IPS-18c (cell line): ENCODE results near the gene ATP5F1C.
"Not testable (repeated sequence)": the region's sequence is repeated elsewhere in the genome, so short reads cannot be mapped to it uniquely, and the experiment has no call there.

Source experiments
- H3K4me3 ChIP-seq: 2 replicates; pipeline ENCODE4 v1.7.0; 2013; ENCODE audit warnings: low read depth, mild to moderate bottlenecking, low read length, moderate library complexity; ENCODE audit not compliant: insufficient read depth
- H3K9me3 ChIP-seq: one replicate; pipeline ENCODE4 v1.6.1; 2013; ENCODE audit warnings: mild to moderate bottlenecking, low read length, moderate library complexity; ENCODE audit not compliant: control insufficient read depth, insufficient read depth

ATP5F1C gene

DNA sequence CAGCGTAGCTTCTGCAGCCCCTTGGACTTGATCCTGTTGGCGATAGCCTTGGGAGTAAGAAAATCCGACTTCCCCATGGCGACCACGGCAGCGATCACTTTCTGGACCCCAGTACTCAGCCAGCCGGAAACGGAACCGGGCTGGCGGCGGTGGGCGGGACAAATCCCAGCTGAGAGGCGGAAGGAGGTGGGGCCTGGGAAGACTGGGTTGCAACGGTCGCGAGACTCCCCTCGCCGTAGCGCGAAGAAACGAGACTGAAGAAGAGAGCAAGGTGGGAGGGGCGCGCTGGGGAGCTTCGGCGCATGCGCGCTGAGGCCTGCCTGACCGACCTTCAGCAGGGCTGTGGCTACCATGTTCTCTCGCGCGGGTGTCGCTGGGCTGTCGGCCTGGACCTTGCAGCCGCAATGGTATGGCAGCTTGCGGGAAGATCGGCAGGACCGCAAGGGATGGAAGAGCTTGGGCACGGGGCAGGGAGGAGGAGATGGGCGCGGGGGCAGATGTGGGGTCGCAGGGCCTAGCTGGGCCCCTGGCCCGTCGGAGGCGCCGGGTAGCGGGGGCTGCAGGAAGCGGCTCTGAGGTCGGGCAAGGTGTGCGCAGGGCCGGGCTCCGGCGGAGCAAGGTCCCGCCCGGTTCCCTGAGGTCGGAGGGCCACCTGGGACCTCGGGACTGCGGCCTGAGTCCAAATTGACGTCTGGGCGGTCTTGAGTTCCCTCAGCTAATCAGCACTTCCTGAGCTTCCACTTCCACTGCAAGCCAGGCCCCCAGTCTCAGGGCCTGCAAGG, at the start of gene ATP5F1C, which contains the start of gene KIN:
ATP5F1C (plus strand) TSS at position 321 of the 782 bp plus-strand sequence; CDS start at position 352, 31 bp downstream.
KIN (minus strand) TSS at position 137 of the 782 bp plus-strand sequence; CDS start at position 77, 60 bp downstream.
- H3K9me3 ChIP-seq: no peaks in the 10 kb centered on the region
- peak within 1 kb of the TSS; percentile 99 for H3K4me3 ChIP-seq

DNA sequence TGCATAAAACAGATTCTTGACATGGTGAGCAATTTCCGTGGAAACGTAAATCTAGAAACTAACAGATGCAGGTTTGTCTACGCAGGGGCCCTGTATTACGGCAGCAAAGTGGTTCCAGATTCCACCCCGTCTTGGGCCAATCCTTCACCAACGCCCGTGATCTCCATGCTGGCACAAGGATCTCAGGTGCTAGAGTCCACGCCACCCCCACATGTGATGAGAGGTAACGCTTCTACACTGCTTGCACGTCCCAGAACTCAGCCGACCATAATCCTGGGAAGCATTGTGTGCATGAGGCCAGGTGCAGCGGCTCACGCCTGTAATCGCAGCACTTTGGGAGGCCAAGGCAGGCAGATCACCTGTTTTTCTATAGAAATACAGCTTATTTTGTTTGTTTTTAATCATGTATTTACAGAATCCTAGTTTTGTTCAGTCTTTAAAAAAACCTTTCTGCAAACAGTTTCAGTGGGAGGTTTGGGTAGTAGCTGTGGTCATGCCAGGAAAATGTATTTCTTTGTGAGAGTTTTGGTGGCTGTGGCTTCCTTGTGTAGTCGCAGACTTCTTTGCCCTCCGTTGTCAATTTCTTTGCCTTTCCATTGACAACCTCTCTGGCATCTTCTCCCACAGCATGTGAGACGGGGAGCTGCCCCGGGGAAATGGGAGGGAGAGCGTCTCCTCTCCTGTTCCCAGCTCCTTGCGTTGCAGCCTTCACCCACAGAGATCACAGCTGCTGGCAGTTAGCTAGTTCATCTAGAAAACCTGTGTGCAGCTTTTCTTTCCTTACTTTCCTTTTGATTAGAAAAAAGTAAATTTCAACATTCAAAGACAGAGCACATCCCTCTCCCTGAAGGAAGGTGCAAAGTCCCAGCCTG, 49.2 kb upstream of the ATP5F1C start:
- H3K9me3 ChIP-seq: no peaks in the 10 kb centered on the region

DNA sequence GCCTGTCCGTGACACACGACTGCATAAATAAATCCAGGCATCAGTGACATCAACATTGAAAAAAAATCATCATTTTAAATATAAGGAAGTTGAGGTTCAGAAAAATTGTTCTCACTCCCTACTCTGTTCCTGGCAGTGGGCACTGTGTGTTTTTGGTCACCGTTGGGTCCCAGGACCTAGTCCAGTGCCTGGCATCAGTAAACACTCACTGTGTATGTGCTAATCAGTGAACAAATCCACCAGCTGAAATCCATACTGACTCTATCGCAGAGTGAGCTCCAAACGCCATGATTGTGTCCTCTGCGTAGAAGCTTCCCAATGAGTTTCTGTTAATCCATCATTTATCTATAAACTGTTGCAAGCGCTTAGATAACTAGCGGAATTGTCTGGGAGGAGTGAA, 43.7 kb upstream of the ATP5F1C start:
- H3K9me3 ChIP-seq: no peaks in the 10 kb centered on the region
- no peak overlapping the region for H3K4me3 ChIP-seq

More for the DNA sequence above, 49.2 kb upstream of the ATP5F1C start:
- H3K4me3 ChIP-seq: no peak overlapping the region

DNA sequence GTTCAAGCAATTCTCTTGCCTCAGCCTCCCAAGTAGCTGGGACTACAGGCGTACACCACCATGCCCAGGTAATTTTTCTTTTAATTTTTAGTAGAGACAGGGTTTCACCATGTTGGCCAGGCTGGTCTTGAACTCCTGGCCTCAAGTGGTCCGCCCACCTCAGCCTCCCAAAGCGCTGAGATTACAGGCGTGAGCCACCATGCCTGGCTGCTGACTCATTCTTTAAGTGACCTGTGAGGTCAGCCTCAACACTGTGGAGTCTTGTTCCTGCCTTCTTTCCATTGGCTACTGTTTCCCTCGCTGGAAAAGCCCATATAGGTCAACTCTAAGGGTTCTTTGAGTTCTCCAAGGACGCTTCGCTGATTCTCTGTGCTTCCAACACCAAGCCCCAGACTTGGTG, 39.3 kb upstream of the ATP5F1C start:
- not testable (repeated sequence) for H3K4me3 ChIP-seq, H3K9me3 ChIP-seq

DNA sequence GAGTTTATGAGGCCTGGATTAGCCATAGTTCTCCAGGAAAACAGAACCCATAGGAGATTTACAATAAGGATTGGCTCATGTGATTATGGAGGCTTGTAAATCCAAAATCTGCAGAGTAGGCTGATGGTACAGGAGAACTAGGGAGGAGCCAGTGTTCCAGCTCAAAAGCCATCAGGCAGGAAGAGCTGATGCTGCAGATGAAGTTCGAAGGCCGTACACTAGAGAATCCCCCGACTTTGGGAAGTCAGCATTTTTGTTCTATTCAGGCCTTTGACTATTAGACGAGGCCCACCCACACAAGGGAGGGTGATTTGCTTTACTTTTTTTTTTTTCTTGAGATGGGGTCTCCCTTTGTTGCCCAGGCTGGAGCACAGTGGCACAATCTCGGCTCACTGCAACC, 37.8 kb upstream of the ATP5F1C start:
- Histone ChIP-seq H3K9me3 (no peaks in the 10 kb centered on the region), H3K4me3 (no peak overlapping the region)

DNA sequence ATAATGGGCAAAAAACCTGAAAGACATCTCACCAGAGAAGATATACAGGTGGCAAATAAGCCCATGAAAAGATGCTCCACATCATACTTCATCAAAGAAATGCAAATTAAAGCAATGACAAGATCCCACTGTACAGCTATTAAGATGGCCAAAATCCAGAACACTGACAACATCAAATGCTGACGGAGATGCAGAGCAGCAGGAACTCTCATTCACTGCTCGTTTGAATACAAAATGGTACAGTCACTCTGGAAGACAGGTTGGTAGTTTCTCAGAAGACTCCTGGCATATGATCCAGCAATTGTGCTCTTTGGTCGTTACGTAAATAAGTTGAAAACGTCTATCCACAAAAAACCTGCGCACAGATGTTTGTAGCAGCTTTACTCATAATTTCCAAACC, 35.7 kb upstream of the ATP5F1C start:
- no peaks in the 10 kb centered on the region for H3K9me3 ChIP-seq

GRCh38 chr10:7755103-7755502, 32.9 kb upstream of the ATP5F1C start:
- H3K9me3 ChIP-seq: no peaks in the 10 kb centered on the region
- no peak overlapping the region for H3K4me3 ChIP-seq

More for the DNA sequence above, 35.7 kb upstream of the ATP5F1C start:
- no peak overlapping the region for H3K4me3 ChIP-seq

- H3K4me3 ChIP-seq: no peak overlapping the region
- no peaks in the 10 kb centered on the region for H3K9me3 ChIP-seq
Measured at GRCh38 chr10:7756360-7756992, 31.5 kb upstream of the ATP5F1C start.

- Histone ChIP-seq H3K4me3 (no peak overlapping the region), H3K9me3 (no peaks in the 10 kb centered on the region)
Measured at GRCh38 chr10:7763929-7764328, 24.0 kb upstream of the ATP5F1C start.

- Histone ChIP-seq H3K4me3 (no peak overlapping the region), H3K9me3 (no peaks in the 10 kb centered on the region)
Measured at GRCh38 chr10:7766241-7766640, 21.7 kb upstream of the ATP5F1C start.

DNA sequence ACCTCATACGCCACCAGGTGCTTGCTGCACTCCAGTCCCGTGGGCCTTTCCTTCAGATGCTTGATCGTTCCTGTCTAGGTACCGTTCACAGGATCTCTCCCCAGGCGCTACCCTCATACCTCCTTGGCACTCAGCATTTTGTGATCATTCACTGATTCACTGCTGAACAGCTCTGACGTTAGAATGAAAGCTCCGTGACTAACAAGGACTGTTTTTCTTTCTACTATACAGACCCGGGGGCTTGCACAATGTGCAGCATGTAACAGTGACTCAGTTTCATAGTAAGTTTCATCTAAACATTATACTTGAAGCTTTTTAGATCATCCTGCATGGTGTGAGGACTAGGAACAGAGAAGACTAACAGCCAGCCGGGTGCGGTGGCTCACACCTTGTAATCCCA, 20.8 kb upstream of the ATP5F1C start:
- Histone ChIP-seq H3K4me3 (no peak overlapping the region), H3K9me3 (no peaks in the 10 kb centered on the region)

DNA sequence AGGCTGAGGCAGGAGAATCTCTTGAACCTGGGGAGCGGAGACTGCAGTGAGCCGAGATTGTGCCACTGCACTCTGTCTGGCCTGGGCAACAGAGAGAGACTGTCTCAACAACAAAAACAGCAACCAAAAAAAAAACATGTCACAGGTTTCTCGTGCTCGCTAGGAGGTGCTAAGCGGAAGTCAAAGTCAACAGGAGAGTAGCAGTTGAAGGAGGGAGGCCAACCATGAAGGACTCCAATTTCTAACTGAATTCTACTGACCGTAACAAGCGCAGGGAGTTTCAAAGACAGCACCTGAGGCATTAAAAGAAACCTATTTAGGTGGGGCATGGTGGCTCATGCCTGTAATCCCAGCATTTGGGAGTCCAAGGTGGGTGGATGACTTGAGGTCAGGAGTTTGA, 19.6 kb upstream of the ATP5F1C start:
- no peaks in the 10 kb centered on the region for H3K9me3 ChIP-seq
- H3K4me3 ChIP-seq: no peak overlapping the region

- Histone ChIP-seq H3K9me3 (no peaks in the 10 kb centered on the region), H3K4me3 (no peak overlapping the region)
Measured at GRCh38 chr10:7773845-7774801, 13.9 kb upstream of the ATP5F1C start.

GRCh38 chr10:7776777-7777176, 11.2 kb upstream of the ATP5F1C start:
- no peak overlapping the region for H3K4me3 ChIP-seq

DNA sequence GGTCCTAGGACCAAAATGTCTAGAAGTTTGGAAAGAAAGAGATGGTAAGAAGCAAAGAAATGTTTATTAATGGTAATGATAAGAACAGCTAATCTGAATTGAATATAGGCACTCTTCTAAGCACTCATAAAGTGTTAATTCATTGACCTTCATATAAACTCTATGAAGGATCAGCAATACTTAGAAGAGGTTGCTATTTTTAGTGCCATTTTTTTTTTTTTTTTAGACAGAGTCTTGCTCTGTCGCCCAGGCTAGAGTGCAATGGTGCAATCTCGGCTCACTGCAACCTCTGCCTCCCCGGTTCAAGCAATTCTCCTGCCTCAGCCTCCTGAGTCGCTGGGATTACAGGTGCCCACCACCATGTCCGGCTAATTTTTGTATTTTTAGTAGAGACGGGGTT, 5.8 kb upstream of the ATP5F1C start:
- not testable (repeated sequence) for H3K9me3 ChIP-seq, H3K4me3 ChIP-seq

More at GRCh38 chr10:7776777-7777176, 11.2 kb upstream of the ATP5F1C start:
- H3K9me3 ChIP-seq: no peaks in the 10 kb centered on the region

DNA sequence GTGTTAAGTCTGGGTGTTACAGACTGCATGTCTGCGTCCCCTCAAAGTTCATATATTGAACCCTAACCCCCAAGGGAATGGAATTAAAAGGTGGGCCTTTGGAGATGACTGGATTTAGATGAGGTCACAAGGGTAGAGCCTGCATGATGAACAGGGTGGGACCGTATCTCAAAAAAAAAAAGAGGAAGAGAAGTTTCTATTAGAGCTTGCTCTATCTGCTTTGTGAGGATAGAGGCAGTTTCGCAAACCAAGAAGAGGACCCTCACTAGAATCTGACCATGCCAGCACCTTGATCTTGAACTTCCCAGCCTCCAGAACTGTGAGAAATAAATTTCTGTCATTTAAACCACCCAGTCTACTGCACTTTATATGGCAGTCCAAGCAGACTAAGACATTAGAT, 1.5 kb upstream of the ATP5F1C start:
- H3K4me3 ChIP-seq: peak overlapping the region; percentile 99; the same call in 1 of the 2 replicates
- no peaks in the 10 kb centered on the region for H3K9me3 ChIP-seq
